Retina (tissue), 1 donor: Measurements from ENCODE around the gene TRDN.

ENCODE experiments used
- DNase-seq: peaks from one replicate; pipeline ENCODE4 v3.0.0-alpha.2; 2016

Gene TRDN, protein sequence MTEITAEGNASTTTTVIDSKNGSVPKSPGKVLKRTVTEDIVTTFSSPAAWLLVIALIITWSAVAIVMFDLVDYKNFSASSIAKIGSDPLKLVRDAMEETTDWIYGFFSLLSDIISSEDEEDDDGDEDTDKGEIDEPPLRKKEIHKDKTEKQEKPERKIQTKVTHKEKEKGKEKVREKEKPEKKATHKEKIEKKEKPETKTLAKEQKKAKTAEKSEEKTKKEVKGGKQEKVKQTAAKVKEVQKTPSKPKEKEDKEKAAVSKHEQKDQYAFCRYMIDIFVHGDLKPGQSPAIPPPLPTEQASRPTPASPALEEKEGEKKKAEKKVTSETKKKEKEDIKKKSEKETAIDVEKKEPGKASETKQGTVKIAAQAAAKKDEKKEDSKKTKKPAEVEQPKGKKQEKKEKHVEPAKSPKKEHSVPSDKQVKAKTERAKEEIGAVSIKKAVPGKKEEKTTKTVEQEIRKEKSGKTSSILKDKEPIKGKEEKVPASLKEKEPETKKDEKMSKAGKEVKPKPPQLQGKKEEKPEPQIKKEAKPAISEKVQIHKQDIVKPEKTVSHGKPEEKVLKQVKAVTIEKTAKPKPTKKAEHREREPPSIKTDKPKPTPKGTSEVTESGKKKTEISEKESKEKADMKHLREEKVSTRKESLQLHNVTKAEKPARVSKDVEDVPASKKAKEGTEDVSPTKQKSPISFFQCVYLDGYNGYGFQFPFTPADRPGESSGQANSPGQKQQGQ

DNA sequence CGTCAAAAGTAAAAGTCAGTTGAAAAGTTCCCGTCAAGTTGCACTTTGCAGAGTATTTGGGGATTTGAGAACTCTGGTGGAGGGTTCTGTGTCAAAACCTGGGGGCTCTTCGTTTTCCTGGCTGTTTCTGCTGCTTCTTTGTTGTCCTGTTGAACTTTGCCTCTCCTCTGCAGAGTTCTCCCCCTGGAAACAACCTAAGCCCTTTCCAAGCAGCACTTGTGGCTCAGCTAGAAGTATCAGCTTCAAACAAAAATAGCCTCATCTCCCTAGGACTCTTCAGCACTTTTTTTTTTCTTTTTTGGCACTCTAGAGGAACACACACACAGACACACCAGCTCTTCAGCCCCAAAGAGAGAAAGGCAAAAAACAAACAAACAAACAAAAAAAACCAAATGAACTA lies at the start of gene TRDN:
TSS of gene TRDN (minus strand) at position 169 of the 400 bp plus-strand sequence. CDS start 175 bp downstream, outside the sequence.
- no peak for DNase-seq

DNA sequence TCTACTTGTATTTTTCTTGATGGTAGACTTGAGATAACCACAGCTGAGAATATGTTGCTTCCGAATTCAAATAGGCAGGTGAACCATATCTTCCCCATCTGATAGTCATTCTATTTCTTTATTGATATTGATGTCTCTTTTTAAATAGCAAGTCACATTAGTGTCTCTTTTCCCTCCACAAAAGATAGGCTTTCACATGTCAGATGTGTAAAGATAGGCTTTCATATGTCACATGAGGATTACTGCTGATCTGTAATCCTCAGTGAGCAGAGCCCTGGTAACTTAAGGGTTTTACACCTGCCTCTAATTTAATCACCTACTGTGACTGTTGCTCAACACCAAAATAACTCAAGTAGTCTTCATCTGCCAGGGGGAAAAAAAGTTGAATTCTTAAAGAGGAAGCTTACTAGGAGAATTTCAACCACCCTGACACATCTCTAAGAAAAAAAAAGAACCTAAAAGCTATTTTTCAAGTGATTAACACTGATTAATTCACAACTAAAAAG lies 45.3 kb upstream of the TRDN start:
- no peak for DNase-seq

DNA sequence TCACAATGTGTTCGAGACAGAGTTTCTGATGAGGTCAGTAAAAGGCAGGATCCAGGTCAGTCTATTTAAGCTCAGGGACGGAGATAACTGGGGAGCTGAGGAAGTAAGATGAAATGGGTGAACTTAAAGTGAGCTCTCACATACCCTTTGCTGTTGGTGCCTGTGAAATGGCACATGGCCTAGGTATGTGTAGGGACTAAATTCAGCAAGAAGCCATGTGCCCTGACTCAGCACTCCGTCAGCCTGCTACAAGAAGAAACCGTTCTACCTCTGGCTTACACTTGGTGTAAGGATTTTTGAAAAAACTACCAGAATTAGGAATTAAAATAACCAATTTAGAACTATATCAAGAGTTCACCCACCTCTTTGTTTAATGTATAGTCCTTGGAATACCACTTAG lies 41.1 kb upstream of the TRDN start:
- no peak for DNase-seq

DNA sequence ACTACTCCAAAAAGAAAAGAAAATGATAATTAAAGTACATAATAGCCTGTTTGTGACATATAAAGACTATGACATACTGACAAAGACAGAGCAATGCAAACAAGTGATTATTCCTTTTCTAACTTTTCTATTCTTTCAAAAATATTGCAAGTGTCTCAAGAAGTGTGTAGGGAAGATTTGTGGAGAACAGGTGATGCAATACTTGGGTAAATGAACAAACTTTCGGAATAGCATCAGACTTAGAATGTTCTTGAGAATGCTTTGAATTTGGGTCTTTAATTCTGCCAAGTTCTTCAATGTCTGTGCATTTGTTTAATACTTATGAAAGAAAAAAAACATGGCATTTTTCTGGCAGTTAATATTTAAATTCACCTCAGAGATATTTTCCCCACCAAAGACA lies 40.0 kb upstream of the TRDN start:
- DNase-seq, result no peak

DNA sequence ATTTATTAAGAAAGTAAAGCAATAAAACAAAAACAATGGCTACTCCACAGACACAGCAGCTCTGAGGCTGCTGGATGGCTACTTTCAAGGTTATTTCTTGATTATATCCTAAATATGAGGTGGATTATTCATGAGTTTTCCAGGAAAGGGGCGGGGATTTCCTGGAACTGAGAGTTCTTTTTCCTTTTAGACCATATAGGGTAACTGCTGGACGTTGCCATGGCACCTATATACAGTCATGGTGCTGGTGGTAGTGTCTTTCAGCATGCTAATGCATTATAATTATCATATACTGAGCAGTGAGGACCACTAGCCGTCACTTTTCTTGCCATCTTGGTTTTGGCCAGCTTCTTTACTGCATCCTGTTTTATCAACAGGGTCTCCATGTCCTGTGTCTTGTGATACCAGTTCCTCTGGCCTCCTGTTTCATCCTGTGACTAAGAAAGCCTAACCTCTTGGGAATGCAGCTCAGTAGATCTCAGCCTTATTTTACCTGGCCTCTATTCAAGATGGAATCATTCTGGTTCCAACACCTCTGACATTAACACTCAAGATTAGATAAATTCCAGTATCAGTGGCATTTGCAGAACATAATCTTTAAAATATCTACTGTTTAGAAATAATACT lies 32.3 kb upstream of the TRDN start:
- no peak for DNase-seq

DNA sequence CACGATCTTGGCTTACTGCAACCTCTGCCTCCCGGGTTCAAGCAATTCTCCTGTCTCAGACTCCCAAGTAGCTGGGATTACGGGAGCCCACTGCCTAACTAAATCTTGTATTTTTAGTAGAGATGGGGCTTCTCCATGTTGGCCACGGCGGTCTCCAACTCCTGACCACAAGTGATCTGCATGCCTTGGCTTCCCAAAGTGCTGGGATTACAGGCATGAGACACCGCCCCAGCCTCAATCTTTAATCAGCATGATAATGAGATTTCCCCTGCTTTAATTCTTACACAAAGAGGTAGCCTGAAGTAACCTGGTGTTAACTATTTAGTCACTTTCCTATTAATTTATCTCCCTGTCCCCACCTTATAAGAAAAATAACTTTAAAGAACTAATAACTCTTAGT lies 31.3 kb upstream of the TRDN start:
- DNase-seq, result no peak

DNA sequence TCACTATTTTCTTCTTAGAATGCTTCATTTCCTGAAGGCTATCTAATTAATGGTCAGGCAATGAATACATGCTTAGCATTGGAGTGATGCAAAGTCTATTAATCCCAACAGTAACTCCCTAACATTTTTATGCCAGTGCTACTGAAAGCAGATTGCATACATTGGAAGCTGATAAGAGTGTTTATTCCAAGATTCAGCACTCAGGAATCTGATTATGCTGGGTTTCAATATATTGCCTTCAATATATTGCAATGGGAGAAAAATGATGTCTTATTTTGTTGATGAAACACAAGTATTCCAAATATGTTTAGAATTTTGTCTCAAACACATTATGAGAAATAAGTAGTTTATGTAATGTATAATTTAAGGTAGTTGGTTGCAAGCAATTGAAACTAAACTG lies 26.7 kb upstream of the TRDN start:
- no peak for DNase-seq

DNA sequence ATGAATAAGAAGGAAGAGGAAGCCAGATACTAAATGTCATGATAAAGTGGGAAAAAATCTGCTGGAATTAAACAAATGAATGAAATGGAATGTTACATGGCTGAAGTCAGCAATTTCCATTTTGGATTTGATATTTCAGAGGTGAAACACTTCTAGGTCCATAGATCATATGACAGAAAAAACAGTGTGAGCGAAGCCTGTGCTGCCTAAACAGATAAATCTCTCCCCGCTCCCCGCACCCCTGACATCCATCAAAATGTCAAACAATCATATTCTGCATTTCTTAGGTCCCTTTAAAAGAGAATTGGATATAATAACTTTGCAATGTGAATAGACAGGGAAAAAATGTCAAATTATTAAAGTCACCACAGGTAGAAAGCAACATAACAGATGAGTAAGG lies 26.0 kb upstream of the TRDN start:
- DNase-seq, result no peak

DNA sequence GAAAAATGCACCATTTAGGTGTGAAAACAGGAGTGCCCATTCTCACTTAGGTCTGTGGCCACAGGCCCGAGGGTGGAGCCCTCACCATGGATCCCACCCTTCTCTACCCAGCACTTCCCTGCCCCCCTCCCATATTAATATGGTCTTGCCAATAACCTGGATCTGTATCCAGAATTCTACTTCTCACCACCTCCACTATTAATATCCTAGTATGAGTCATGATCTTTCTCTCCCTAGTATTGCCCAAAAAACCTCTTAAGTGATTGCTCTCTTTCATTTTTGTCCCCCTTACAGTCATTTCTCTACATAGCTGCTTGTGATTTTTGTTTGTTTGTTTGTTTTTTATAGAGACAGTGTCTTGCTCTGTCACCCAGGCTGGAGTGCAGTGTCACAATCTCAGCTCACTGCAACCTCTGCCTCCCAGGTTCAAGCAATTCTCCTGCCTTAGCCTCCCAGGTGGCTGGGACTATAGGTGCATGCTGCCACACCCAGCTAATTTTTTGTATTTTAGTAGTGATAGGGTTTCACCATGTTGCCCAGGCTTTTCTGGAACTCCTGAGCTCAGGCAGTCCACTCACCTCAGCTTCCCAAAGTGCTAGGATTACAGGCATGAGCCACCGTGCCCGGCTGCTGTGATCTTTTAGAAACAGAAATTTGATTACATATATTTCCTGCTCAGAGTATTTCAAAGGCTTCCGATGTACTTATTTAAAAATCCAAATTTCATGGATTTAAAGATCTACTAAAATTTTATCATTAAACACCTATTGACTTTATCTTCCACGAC lies 24.5 kb upstream of the TRDN start:
- no peak for DNase-seq

DNA sequence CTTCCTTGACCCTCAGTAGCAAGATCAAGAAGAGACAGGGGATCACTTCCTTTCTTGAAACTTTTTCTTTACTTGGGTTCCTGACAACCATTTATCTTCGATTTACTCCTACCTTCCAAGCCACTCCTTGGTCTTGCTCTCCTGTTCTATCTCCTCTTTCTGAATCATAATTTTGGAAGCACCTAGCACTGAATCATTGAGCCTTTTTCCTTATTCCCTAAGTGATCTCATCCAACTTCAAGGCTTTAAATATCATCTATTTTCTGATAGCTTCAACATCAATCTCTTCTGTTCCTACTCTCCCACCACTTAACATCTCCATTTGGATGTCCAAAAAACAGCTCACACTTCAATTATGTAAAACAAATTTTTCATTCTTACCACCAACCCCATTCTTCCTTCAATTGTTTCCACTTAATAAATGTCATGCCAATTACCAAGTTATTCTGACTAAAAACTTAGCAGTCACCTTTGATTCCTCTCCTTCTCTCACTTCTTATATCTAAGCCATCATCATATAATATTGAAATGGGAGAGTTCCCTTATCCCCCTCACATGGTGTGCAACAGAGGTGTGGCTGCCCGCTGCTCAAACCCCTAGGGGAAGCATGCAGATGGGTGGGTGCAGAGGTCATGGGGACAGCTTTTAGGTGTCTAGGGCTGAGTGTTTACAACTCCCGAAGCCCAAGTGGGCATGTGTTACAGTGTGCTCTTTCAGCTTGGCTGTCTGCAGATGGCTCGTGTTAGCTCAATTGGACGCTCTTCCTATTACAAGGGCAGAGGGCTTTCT lies 23.4 kb upstream of the TRDN start:
- DNase-seq, result no peak

DNA sequence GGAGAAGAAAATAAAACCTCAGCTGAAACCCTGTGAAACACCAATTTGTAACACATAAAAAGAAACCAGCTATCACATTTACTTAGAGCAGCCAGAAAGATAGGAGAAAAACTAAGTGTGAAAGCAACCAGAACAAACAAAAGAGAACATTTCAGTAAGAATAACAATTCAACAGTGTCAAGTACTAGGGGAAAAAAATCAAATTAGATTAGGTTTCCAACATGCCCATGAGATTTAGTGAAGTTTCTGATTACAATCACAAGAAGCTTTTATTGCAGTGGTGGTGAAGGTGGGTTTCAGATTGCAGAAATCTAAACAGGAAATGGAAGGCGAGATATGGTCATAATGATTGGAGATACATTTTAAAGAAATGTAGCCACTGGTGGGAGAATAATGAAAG lies 22.1 kb upstream of the TRDN start:
- no peak for DNase-seq

DNA sequence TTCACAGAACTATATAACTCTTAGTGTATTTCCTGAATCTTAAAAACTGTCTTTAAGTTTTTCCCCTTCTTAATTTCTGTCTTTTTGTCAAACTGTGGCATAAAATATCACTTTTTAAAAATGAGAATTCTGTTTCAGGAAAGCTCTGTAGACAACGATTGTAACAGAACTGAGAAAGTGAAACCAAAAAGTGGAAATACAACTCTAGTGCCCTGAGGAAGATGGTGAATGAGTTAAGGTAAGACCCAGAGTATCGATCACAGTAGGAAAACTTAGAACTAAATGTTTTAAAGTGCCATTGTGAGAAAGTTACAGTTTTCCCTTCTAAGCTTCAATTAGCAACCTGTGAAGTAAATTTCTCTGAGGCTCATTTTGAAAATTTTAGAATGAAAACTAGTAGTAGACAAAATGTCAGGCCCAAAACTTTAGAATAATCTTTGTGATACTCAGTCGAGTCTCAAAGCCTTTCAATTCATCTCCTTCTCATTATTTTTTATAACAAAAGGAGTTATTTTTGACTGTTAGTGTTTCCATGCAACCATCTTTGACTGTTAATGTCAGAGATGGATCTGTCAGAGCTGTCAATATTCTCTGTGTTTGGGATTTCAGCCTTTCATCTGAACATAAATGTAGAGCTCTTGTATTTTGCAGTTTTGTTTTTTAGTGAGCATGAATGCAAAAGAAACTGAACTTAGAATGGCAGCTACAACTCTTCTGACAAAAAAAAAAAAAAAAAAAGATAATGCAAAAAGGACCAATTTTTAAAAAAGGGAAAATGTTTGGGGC lies 19.0 kb upstream of the TRDN start:
- DNase-seq, result no peak

DNA sequence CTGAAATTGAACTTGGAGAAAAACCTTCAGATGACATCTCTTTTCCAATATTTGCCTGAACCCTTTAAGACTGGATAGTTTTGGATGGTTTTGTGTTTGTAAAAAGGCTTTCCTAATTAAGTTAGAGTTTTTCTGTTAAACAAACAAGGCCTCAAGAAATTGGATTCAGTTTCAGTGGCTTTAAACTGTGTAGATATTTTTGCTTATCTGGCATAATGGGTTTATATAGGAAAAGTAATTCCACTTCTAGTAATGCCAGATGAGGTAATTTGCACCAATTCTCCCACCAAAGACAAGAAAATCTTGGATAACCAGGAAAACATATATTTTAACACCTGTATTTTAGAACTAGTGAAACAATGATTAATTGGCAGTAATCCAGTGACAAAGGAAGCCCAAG lies 12.0 kb upstream of the TRDN start:
- DNase-seq, result no peak

DNA sequence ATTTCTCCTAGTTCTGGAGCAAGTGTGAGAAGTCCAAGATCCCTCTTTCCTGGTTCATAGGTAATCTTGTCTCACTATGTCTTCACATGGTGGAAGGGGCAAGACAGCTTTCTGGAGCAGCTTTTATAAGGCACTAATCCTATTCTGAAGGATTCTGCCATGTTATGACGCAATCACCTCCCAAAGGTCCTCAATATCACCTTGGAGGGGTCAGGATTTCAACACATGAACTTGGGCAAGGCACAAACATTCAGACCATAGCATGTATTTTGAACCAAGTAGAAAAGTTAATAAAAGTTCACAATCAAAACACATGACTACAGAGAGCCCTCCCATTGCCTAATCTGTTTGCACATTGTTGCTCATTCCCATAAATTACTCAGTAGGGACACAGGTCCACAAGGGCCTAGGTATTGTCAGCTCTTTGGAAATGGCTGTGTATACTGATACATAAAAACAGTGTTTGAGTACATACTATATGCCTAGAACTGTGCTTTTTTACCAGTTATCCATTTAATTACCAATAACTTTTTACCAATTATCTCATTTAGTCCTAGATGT lies 11.3 kb upstream of the TRDN start:
- DNase-seq, result no peak

DNA sequence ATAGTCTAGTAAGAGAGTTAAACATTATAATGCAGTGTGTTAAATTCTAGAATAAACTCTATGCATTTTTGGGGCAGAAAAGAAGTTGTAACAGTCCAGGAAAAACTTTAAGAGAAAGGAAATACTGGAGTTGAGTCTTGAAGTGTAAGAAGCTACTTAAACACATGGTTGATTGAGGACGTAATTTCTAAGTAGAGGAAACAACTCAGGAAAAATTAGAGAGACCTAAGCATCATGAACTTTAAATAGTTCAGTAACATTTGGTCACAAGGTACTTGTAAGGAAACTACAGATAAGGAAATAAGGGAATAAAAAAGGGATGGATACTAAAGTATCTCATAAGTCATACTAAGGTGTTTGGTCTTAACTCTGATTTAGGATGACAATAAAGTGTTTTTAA lies 4.7 kb upstream of the TRDN start:
- DNase-seq, result no peak

DNA sequence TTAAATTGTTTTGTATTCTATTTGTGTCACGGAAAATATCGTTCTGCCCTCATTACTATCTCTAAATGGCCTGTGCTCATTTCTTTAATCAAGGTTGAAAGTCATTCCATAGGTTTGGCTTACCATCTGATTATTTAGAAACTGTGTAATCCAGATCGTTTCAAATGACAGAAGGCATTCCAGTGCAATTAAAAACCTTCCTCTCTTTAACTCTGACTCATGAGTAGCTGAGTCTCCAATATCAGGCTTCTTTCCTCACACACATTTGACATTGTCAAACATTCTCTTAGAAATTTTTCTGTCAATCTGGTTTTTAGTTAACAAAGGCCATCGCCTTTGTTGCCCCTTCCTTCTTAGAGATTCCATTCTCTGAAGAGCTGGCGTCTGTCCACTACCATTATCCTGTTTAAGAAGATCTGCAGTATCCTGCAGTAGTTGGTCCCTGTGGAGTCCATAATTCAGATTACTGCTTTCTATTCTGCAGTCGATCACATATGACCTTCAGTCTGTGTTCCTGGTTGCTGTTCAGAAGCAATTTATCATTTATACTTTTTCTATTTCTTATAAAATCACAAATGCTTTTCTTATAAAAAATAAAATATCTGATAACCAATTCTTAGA lies 3.9 kb upstream of the TRDN start:
- peak; percentile 13 for DNase-seq

DNA sequence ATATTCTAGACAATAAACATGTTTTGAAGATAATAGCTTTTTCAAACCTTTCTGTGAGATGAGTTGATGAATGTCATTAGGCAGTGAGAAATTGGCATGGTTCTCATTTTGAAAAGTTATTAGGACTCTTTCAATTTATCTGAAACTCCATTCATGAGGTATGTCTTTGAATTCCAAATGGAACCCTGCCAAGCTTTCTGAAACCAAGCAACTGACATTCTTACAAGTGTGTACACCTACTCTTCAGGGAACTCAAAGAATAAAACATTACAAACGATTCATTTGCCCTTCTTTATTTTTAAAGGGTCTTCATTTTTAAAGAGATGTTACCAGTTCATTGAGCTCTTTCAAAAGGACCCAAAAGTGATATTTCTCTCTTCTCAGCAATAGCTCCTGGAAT lies 2.1 kb upstream of the TRDN start:
- DNase-seq, result no peak

DNA sequence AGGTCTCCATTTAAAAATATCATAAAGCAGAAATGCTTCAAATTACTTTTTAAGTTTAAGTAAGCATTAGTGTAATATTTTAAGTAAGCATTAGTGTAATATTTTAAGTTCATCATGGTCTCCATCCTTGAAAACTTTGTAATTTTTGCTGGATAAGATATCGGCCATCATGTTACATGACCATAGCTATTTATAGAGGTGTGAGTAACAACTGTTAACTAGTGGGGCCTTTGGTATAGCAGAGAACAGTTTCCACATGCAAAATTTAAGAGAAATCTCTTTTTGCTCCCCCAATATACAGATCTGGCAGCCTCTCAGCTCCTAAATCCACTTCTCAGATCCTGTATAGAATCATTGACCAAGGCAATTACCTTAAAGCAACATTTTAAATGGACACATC lies 468 bp downstream of the TRDN start:
- no peak for DNase-seq

DNA sequence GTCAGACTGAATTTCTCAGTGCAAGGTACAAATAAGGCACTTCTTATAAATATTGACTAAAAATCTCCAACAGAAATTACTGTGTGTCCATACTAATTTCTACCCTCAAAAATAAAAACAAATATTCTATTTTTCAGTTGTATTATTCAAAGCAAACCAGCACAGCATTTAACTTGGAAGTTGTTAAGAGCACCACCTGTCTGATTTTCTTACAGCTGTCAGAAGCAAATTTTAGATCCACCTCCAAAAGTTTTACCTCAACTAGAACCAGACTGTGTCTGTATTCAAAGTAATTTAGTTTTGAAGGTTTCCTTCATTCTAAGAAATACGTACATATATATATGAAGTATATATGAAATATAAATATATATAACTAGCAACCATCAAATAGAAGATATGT lies 1.2 kb downstream of the TRDN start:
- DNase-seq, result no peak

DNA sequence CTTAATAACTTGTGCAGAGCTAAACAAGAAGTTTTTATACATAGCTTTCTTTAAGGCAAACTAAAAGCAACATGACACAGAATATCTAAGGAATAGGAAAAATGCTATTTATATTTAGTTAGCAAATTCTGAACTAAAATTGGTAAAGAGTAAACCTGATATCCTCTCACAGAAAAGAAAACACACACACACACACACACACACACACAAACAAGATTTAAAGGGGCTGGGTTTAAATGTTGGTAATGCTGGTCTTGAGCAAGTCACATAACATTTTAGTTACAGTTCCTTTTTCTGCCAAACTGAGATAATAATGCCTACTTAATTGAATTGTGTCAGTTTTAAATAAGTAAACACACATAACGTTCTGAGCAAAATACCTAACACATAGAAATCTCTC lies 1.6 kb downstream of the TRDN start:
- no peak for DNase-seq

DNA sequence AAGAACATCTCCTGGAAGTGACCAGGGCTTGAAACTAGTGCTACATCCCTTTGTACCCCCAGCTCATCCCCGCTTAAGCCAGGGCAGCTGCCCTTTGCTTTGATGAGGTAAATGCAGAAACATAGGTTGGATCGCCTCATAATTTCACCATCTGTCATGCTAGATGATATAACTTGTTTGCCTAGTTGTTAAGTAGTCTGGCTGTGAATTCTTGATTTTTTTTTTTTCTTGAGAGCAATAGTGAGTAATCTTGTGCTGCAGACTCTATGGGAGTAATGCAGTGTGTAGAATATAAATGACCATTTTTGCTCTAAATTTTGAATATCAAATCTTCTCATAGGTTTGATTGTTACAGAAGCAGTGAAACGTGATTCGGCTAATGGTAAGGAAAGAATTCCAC lies 4.1 kb downstream of the TRDN start:
- DNase-seq, result no peak
